Amniotic stem cell (primary cell): ENCODE results near the gene ADAM12.

Source experiments
- DNase-seq: peaks from one replicate; lab custom pipeline; 2025; lab: John Stamatoyannopoulos, UW

ADAM12 gene

DNA sequence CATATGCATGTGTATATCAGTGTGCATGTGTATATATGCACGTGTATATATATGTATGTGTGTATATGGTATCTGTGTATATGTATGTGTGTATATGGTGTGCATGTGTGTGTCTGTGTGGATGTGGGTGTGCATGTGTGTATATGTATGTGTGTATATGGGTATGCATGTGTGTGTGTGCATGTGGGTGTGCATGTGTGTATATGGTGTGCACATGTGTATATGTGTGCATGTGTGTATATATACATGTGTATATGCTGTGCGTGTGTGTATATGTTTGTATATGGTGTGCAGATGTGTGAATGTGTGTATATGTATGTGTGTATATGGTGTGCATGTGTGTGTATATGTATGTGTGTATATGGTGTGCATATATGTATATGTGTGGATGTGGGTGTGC, 245.2 kb downstream of the ADAM12 start:
- no peak for DNase-seq

DNA sequence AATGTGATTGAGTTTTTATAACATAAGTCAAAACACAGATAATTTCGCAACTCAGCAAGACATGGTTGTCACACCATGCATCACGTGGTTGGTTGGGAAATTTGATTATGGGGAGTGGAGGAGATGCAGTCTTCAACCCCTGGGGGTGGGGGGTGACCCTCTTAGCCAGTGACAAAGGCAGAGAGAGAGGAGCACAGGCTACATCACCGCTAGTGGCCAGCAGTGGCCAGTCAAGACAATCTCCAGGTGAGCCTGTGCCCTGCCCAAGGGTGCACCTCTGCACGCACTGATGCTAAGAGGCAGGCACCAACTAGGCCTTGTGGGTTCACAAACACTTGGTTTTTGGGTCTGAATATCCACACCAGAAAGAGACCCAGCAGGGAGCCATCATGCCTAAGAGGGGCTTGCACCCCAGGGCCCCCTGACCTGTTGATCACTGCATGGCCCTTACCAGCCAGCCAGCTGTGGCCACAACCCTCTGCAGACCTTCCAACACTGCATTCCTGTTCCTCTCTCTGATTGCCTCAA, 247.5 kb downstream of the ADAM12 start:
- no peak for DNase-seq

DNA sequence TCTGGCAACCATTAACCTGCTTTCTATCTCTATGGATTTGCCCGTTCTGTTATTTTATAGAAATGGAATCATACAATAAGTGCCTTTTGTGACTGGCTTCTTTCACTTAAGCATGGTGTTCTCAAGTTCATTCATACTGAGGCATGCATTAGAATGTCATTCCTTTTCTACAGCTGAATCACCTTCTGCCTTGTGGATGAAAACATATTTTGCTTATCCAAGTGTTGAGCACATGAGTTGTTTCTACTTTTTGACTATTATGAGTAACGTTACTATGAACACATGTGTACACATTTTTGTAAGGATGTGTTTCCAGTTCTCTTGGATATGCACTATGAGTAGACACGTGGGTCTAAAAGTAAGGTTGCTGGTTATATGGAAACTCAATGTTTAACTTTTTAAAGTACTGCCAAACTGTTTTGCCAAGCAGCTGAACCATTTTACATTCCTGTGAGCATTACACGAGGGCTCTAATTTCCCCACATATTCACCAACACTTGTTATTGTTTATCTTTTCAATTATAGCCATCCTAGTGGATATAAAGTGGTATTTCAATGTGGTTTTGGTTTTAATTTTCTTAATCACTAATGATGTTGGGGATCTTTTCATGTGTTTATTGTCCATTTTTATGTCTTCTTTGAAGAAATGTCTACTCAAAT, 250.6 kb downstream of the ADAM12 start:
- no peak for DNase-seq

DNA sequence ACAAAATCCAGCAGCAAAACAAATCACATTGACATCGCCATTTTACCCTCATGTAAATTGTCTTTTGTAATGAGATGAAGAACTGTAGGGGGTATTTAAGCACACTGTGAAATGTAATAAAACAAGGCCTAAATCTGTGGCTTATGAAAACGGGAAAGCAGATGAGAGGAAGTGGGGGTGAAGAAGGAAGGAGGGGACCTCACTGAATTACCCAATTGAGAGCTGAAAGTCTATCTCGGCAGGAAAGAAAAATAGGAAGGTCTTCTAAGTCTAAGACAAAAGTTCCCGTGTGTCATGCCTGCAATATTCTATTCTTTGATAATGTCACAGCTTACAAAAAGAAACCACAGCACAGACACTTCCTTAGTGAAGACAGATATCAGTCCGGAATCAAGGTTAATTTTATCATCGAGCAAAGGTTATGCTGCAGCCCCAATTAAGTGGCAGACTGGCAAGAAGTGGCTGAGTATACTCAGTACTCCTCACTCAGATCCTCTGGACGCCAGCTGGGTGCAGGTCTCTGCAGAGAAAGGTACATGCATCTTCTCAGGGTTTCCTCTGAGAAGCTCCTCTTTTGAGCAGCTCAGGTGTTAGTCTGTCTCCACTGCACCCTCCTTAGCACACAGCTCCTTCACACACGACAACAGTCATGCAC, 252.2 kb downstream of the ADAM12 start:
- no peak for DNase-seq

DNA sequence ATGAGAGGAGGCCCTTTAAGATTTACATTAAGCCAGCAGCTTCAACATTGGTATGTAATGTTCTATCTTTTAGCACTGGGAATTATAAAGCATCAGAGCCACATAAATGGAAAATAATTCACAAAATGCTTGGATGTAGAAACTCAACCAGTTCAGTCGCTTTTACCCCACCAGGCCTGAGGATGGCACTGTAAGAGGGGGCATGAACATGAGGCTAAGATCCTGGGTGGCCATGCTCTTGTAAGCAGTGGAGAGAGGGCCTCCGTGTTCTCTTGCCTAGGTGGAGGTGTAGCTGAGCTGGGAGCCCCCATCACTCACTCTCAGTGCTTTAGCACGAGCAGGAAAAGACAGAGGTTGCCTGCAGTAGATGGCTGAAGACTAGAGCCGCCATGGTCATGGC, 253.1 kb downstream of the ADAM12 start:
- no peak for DNase-seq

DNA sequence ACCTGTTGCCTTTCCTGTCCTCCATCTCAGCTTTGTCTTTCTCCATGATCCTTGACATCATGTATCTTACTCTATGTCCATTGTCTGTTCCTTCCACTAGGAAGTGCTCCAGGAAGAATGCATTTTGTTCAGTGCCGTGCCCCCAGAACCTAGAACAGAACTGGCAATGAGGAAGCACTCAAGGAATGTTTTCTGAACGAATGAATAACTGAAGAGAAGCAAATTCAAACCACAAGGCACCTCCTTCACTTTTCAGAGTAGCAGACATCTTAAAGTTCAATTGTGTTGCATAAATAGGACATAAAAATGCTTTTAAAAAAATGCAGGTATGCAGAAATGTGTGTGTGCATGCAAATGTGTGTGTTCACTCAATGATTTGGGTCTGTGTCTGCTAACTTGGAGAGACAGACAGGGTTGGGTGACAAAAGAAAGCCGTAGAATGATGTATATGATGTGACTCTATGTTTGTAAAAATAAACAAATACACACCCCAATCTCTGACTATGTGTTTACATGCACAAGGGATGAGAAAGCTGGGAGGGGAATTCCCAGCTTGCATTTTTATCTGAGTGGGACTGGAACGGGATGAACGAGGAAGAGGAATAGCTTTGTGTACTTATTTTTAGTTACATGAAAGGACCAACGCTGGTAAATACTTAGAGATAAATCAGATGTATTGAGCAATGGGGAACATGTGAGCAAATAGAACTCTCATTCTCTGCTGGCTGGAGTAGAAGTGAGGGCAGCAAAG, 254.2 kb downstream of the ADAM12 start:
- peak; percentile 61 for DNase-seq

DNA sequence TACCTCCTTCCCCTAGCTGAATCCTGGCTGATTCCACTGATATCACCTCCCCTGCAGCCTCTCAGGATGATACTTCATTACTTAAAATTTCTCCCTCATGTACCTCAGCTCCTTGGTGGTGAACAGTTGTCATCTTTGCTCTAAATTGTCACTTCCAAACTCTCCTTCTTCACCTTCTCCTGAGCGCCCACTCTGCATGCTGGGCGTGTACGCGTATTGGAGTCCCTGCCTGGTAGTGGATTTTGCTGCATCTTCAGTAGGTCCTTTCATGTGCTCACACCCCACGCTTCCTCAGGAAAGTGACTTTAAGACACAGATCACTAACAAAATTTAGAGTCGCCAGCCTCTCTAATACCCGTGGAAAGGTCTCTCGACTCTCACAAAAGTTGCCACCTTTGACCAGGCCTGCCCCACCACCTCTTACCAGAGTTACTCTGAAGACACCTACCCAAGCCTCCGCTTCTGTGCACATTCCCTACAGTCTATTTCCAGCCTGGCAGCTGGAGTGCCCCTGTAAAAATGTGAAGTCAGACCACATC, 255.1 kb downstream of the ADAM12 start:
- DNase-seq: no peak

DNA sequence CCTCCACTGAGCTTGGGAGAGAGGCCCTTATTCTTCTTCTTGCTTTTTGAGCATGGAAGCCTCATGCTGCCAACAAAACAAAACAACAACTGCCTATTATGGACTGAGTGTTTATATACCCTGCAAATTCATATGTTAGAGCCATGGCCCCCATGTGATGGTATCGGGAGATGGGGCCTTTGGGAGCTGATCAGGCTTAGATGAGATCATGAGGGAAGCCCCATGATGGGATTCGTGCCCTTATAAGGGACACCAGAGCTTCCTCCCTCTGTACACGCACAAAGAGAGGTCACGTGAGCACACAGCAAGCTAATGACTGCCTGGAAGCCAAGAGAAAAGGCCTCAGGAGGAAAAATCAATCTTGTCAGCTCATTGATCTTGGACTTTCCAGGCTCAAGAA, 256.9 kb downstream of the ADAM12 start:
- no peak for DNase-seq

DNA sequence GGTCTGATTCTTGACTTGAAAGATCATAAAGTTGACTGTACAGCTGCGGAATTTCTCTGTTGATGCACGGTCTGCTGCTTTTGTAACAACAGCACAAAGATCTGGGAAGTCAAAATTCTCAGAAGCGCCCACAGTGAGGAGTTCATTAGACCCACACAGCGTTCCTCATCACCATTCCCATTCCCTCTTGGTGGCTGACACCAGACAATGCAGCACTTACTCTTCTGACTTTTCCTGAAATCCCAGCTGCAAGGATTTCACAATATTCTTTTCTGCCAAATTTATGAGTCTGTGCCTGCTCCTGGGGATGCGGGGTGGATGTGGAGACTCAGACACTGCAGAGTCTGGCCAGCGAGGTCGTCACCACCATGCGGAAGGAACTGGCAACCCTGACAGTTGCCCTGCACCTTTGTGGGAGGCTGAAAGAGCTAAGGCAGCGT, 258.0 kb downstream of the ADAM12 start:
- DNase-seq: no peak

DNA sequence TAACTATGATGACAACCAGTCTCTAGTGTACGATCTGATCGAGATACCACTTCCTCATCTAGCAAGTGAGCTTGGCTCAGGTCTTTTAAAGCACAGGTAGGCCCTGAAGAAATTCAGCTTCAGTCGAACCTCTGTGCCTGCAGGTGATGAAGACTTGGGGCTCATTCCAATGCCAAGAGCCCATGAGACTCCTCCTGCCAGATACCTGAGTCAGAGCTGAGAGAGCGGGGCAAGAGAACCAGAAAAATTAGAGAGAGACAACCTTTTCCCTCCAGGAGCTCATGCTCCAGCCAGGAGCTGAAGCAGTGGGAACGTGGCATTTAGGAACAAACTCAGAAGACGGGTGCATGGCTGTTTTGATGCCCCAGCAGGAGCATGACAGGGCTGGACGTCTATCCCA, 259.3 kb downstream of the ADAM12 start:
- DNase-seq: no peak

DNA sequence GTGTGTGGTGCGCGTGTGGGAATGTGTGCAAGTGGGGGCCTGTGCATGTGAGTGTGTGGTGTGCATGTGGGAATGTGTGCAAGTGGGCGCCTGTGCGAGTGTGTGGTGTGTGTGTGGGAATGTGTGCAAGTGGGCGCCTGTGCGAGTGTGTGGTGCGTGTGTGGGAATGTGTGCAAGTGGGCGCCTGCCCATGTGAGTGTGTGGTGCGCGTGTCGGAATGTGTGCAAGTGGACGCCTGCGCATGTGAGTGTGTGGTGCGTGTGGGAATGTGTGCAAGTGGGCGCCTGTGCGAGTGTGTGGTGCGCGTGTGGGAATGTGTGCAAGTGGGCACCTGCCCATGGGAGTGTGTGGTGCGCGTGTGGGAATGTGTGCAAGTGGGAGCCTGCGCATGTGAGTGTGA, 259.7 kb downstream of the ADAM12 start:
- no peak for DNase-seq

DNA sequence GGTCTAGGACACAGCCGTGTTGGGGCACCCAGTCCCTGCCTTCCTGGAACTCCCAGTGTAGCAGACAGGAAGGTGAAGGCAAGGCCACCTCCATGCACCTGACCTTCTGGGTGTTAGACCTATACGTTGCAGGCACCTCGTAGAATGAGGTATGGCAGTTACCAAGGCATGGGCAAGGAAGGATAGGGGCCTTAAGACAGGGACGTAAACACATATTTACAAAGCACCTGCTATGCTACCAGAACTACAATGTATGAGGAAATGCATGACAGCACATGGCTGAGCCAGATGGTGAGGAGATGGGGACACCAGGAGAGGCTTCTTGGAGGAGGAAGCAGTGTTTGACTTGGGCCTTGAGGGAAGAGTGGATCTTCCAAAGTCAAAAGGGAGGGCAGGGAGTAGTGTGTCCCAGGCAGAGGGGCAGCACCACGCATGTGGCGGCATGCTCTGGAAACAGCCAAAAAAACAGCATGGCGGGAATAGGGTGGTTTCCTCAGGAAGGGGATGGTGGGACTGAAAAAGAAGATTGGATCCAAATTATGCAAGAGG, 260.7 kb downstream of the ADAM12 start:
- no peak for DNase-seq

DNA sequence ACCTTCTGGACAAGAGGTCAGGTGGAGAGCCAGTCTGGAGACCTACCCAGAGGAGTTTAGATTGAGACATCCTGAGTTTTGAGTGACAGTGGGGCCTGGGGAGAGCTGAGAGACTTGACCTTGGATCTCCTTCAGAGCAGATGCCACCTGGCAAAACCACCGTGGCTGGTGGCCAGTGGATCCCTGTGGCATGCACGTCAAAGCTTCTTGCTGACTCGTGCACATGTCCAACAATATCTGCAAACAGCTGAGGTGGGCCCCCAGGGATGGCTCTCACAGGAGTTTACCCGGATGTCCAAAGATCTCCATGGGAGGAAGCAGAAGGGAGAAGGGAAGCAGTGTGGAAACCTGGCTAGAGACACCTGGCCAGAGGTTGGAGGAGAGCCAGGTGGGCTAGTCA, 261.4 kb downstream of the ADAM12 start:
- no peak for DNase-seq

DNA sequence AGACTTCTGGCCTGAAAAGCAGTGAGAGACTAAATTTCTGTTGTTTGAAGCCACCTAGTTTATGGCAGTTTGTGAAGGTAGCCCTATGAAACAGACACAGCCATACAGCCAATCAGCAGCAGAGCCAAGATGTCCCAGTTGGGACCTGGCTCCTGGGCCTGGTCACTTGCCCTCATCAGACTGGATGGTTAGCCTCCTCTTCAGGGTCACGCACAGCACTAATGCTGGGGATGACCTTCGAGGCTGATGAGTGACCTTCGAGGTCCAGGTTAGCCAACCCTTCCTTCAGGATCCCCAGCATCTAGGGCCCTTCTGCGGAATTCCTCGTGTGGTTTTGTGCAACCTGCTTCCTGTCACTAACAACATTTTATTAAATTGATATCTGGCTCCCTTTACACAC, 262.3 kb downstream of the ADAM12 start:
- DNase-seq: no peak

DNA sequence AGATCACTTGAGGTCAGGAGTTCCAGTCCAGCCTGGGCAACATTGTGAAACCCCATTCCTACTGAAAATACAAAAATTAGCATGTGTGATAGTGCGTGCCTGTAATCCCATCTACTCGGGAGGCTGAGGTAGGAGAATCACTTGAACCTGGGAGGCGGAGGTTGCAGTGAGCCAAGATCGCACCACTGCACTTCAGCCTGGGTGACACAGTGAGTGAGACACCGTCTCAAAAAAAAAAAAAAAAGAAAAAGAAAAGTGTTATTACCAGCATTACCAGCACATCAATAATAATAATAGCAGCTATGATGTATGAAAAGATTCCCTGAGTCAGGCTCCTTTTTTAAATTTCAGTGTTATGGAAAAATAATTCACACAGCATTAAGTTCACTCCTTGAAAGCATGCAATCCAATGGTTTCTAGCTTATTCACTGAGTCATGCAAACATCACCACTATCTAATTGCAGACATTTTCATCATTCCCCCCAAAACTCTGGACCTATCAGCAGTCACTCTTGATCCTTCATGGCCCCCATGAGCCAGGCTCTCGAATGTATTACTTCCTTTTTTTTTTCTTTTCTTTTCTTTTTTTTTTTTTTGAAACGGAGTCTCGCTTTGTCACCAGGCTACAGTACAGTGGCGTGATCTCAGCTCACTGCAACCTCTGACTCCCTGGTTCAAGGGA, 263.5 kb downstream of the ADAM12 start:
- no peak for DNase-seq

DNA sequence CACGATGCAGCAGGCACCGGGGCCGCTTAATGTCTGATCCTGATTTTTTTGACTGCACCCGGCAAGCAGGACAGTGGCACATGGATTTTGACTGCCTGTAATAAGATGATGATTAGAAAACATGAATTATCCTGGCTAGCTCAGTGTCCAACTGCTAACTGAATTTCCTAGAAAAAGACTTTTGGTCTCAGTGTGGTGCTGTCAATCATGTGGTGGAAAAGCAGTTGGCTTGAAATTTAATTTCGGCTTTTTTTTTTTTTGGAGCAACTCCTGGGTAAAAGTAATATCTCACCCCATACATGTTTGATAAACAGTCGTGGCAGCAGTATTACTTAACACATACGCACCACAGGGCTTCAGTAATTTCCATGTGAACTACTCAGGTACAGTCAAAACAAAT, 264.2 kb downstream of the ADAM12 start:
- no peak for DNase-seq

DNA sequence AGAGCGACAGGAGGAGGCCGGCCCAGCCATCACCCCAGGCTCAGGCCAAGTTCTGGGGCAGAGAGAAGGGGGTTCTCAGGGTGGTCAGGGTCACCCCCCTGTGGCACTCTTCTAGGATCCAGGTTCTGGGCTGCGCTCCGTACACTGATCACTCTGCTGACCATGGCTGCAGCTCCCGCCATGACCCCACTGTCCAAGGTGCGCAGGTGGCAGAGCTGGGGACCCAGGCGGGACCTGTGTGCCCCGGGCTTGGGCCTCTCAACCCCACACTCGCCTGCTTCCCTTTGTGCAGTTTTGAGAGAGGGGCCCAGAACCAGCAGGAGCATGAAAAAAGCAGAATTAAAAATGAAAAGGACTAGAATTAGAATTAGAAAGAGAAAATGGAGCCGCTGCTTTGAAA, 264.8 kb downstream of the ADAM12 start:
- no peak for DNase-seq

DNA sequence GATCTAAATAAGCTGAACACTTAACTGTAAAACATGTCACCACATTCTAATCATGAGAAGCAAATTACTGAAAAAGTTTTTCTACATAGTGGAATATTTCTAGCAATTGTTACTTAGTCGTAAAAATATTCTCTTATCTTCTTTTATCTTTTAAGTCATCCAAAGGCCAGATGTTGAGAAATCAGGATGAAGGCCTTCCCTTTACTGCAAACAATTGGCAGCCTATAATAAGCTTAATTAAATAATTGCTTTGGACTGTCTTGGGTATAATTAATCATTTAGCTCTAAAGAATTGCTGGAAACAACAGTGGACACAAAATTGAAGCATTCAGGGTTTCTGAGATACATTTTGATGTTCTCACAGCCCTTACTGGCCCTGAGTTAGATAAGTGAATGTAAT, 265.4 kb downstream of the ADAM12 start:
- DNase-seq: no peak

DNA sequence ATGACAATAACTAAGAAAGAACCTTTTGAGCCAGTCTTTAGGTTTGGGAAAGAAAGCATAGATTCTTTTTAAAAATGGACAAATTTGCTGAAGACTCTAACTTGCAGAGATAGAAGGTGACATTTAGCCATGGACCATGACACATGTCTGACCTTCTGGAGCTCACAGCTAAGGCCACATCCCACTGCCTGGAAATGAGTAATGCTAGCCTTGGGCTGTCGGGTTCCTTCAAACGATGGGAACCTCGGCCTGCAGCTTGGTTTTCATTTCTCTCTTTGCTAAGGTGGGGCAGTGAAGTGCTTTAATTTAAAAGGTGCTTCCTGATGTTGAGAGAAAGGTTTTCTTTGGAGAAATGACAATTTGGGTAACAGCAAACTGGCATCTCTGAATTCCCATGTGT, 268.7 kb downstream of the ADAM12 start:
- DNase-seq: peak; percentile 4

DNA sequence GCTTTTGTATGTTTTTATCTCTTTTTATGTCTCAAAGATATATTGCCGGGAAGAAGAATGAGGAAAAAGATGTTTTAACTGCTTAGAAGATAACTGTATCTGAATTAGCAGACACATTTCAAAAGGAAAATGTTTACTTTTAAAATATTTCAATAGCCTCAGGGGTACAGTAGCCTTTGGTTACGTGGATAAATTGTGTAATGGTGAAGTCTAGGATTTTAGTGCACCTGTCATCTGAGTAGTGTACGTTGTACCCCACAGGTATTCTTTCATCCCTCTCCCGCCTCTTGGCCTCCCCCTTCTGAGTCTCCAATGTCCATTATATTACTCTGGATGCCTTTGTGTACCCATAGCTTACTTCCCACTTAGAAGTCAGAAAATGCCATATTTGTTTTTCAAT, 269.8 kb downstream of the ADAM12 start:
- no peak for DNase-seq

DNA sequence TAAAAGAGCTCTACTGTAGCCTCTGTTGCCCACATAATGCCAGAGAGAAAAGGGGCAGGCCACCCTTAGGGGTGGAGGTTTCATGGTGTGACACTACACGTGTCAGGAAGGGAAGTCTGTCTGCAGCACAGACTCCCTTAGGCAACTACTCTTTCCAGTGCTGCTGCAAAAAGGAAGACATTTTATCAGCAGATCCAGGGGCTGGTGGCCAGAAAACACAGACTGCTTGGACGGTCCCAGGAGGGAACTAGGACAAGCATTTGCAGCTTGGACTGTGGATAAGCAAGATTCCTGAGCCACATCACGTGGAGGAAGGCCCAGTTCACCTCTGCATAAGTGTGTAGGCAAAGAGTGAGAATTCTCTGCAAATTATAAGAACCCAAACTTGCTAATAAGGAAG, 271.1 kb downstream of the ADAM12 start:
- no peak for DNase-seq

DNA sequence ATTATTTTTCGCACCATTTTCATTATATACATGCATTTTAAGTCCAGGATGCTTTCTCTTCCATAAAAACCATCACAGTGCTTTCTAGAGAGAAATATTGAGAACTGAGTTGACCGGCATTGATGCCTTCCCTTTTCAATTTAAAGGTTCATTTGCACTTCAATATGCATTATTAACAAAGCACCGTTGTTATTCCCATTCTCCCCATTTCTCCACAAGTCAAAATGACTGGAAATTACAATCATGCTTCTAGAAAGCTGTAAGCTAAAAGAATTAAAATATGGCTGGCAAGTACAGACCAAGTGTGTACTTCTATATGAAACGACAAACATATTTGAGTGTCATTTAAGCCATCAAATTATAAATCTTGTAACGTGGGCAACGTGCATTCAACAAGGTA, 272.4 kb downstream of the ADAM12 start:
- DNase-seq: no peak
